DOHH2 (cell line): Measurements from ENCODE around the gene SLC44A1.

Experiments used
- EZH2phosphoT487 ChIP-seq: fragments of 200-600 bp; sonication (generic); IDR thresholded peaks from 2 replicates; pipeline ENCODE4 v1.6.1; 2017; ENCODE audit warnings: borderline replicate concordance, mild to moderate bottlenecking, antibody characterized with exemption, low read length, moderate library complexity, mixed read lengths
- TF ChIP-seq, protein P1 (sequence below): fragments of 200-600 bp; sonication (generic); IDR thresholded peaks from one replicate; pipeline ENCODE4 v1.5.1; 2014; ENCODE audit warnings: antibody characterized with exemption, mild to moderate bottlenecking, low read depth, low read length; ENCODE audit not compliant: poor library complexity, severe bottlenecking

DNA sequence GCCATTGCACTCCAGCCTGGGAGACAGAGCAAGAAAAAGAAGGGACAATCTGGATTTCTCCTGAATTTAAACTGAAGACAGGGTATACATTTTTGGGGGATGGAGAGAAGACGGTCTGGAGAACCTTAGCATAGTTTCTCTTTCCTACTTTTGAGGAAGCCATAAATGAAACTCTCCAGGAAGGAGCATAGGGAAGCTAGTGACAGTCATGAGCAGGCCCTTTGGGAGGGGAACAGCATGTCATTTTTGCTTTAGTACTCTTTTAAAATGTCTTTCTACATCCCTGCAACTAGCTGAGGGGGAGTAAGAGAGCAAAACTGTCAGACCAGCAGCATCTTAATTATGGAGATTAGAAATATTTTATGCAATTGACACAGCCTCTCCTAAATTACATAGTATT lies 8.2 kb upstream of the SLC44A1 start:
- TF ChIP-seq, protein P1, sequence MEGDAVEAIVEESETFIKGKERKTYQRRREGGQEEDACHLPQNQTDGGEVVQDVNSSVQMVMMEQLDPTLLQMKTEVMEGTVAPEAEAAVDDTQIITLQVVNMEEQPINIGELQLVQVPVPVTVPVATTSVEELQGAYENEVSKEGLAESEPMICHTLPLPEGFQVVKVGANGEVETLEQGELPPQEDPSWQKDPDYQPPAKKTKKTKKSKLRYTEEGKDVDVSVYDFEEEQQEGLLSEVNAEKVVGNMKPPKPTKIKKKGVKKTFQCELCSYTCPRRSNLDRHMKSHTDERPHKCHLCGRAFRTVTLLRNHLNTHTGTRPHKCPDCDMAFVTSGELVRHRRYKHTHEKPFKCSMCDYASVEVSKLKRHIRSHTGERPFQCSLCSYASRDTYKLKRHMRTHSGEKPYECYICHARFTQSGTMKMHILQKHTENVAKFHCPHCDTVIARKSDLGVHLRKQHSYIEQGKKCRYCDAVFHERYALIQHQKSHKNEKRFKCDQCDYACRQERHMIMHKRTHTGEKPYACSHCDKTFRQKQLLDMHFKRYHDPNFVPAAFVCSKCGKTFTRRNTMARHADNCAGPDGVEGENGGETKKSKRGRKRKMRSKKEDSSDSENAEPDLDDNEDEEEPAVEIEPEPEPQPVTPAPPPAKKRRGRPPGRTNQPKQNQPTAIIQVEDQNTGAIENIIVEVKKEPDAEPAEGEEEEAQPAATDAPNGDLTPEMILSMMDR, result no peak
- no peak for TF ChIP-seq EZH2phosphoT487
